AG10803 (cell line): ENCODE data around the gene UMAD1.

Experiments
- DNase-seq: peaks from one replicate; pipeline ENCODE4 v3.0.0; 2010; ENCODE audit warnings: low read depth
- H3K4me3 ChIP-seq: 2 replicates; pipeline ENCODE4 v1.5.1; 2011; ENCODE audit warnings: mild to moderate bottlenecking, low read length, control low read depth
- CTCF ChIP-seq: conservative IDR thresholded peaks from 2 replicates; pipeline ENCODE4 v1.5.1; 2011; ENCODE audit warnings: mild to moderate bottlenecking, low read length, control low read depth, inconsistent platforms

Gene UMAD1

GRCh38 chr7:7718492-7718891 lies 77.9 kb downstream of the UMAD1 start, which contains the start of gene RPA3:
TSS of gene RPA3 (minus strand) at chr7:7718607. CDS start at chr7:7640418, 78,189 bp downstream.
- no peak within 1 kb of the TSS for H3K4me3 ChIP-seq
- no peak for TF ChIP-seq CTCF
- DNase-seq: no peak

GRCh38 chr7:7719236-7719635 lies 78.7 kb downstream of the UMAD1 start:
- H3K4me3 ChIP-seq: no peak overlapping the region
- DNase-seq: peak; percentile 91
- no peak for TF ChIP-seq CTCF

- no peak for TF ChIP-seq CTCF
- no peak overlapping the region for H3K4me3 ChIP-seq
- peak; percentile 17 for DNase-seq
Observed at GRCh38 chr7:7720193-7720592, 79.6 kb downstream of the UMAD1 start.

- no peak overlapping the region for H3K4me3 ChIP-seq
- DNase-seq: no peak
- TF ChIP-seq CTCF: no peak
Observed at GRCh38 chr7:7720750-7721621, 80.4 kb downstream of the UMAD1 start.

- DNase-seq: no peak
- TF ChIP-seq CTCF: no peak
- H3K4me3 ChIP-seq: no peak overlapping the region
Observed at GRCh38 chr7:7731732-7732131, 91.2 kb downstream of the UMAD1 start.

GRCh38 chr7:7732621-7733281 lies 92.2 kb downstream of the UMAD1 start:
- H3K4me3 ChIP-seq: no peak overlapping the region
- peak; percentile 95 for DNase-seq

More at GRCh38 chr7:7732621-7733281, 92.2 kb downstream of the UMAD1 start:
- no peak; the same call in 1 of the 2 replicates for TF ChIP-seq CTCF
